AML-193 (cell line): ENCODE data around the gene TELO2.

Source experiments
- DNase-seq, 2 experiments: peaks; one replicate each; lab custom pipeline; 2025; lab: John Stamatoyannopoulos, UW

The TELO2 gene

DNA sequence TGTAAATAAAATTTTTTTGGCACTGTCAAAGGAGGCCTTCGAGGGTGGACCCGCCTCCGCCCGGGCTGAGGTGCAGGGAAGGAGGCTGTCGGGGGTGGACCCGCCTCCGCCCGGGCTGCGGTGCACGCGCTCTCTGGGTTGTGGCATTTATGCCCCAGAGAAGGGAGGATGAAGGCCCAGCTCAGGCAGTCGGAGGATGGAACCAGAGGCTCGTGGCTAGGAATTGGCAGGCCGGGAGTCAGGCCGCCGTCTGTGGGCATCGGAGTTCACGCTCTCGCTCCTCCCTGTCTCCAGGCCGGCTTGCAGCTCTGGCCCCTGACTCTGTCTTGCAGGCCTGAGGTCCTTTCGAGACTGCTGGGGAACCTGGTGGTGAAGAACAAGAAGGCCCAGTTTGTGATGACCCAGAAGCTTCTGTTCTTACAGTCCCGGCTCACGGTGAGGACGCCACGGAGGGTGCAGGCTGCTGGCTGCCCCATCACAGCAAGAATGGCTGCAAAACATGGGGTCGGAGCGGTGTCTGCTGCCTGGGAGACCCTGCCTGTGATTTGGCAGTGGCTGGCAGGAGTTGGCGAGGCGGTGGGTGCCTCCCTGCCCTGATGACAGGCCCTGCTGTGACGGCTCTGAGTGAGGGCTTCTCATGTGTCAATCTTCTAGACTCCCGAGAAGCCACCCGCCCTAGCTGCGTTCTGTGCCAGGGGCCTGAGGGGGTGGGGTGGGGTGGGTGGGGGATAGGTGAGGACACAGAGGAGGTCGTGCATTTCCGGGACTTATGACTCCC is 5.9 kb downstream of the TELO2 start:
- DNase-seq, result no peak

DNA sequence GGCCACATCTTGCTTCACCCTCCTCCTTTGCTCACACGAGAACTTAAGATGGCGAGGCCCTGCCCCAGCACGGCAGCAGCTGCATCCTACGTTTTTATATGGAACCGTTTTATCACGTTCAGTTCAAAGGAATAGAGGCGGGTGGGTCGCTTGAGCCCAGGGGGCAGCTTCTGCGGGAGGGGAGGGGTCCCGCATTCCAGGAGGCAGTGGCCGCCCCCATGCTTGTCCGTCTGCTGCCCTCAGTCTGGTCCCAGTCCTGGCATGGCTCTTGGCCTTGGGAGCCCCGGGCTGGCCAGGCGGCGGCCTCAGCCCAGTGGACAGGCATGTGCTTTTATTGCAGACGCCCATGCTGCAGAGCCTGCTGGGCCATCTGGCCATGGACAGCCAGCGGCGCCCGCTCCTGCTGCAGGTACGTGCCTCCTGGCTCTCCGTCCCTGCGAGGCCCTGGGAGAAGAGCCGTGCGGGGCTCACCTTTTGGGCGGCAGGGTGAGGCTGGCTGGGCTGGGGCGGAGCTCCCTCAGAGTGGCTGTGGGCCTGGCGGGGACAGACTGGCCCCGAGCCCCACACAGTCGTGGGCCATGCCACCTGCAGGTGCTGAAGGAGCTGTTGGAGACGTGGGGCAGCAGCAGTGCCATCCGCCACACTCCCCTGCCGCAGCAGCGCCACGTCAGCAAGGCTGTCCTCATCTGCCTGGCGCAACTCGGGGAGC is 6.8 kb downstream of the TELO2 start:
- no peak for DNase-seq

- no peak for DNase-seq
Observed at GRCh38 chr16:1500465-1501150, 7.4 kb downstream of the TELO2 start.

DNA sequence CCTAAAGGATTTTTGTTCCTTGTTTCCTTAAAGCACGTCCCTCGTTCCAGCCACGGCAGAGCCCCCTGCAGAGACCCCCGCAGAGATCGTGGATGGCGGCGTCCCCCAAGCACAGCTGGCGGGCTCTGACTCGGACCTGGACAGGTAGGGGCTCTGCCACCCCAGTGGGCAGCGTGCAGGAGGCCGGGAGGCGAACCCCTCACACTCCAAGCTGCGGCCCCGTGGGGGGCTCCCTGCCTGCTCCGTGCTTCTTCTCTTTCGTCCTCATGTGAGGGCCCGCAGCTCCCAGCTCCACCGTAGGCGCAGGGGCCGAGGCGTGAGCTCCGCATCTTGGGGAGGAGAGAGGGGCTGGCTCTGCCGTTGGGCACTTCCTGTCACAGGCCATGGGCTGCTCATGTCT is 8.5 kb downstream of the TELO2 start:
- DNase-seq, result no peak

DNA sequence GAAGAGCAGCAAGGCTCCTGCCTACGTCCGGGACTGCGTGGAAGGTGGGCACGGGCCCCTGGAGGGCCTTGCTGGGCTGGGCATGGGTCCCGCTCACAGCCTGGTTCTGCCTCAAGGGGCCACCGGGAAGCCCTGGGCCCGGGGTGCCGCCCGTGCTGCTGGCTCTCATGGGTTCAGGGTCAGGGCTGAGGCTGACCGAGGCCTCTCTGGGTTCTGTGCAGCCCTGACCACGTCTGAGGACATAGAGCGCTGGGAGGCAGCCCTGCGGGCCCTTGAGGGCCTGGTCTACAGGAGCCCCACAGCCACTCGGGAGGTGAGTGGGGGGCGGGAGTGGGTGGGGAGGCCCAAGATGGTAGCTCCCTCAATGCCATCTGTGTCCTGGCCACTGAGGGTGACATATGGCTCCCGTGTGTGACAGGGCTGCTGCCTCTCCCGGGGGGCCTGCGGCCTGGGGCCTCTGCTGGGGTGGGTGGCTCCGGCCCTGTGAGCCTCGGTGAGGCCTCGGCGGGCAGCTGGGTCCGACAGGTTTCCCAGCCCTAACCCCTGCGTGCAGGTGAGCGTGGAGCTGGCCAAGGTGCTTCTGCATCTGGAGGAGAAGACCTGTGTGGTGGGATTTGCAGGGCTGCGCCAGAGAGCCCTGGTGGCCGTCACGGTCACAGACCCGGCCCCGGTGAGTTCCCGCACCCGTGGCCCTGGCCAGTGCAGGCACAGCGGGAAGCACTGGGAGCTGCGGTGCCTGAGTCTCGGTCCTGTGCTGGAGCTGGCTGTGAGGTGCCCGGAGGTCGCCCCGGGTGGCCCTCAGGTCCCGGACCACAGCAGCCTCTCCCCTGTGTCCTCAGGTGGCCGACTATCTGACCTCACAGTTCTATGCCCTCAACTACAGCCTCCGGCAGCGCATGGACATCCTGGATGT is 9.2 kb downstream of the TELO2 start:
- no peak for DNase-seq

DNA sequence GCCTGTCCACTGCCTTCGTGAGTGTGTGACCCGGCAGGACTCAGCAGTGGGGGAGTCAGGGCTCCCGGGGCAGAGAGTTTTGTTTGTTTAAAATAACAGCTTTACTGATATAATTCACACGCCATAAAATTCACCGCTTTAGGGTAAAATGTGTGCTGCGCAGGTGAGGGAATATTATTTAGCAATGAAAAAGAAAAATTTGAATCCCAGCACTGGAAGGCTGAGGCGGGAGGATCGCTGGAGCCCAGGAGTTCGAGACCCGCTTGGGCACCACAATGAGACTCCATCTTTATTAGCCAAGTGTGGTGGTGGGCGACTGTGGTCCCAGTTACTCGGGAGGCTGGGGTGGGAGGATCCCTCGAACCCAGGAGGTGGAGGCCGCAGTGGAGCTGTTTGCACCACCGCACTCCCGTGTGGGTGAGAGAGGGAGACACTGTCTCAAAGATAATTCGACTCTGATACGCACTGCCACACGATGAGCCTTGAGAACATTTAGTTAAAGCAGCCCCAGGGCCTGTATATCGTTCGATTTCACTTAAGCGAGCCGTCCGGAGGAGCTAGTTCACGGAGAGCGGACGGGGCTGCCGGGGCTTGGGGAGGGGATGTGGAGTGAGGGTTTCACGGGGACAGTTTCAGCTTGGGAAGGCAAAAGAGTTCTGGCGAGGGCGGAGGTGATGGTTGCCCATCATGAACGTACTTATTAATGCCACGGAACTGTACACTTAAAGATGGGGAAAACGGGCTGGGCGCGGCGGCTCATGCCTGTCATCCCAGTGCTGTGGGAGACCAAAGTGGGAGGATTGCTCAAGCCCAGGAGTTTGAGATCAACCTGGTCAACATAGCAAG is 10.2 kb downstream of the TELO2 start:
- no peak for DNase-seq

GRCh38 chr16:1505073-1505844 is 12.1 kb downstream of the TELO2 start:
- no peak for DNase-seq

DNA sequence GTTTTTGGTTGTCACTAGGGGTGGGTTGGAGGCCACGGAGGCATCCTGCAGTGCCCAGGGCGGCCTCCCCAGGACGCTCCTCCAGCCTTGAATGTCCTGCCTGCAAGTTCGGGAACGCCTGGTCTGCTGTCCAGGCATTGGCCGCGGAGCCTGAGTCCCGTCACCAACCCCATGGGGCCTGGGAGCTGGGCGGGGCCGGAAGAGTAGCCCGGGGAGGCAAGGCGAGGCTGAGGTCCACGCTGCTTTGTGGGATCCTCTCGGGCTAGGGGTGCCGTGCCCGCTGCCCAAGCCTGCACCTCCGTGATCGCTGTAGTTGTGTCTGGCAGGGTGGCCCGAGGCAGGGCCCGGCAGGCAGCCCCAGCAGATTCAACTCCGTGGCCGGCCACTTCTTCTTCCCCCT is 12.8 kb downstream of the TELO2 start:
- no peak for DNase-seq

GRCh38 chr16:1506494-1507213 is 13.5 kb downstream of the TELO2 start:
- DNase-seq, result no peak

GRCh38 chr16:1508494-1509187 is 15.5 kb downstream of the TELO2 start:
- no peak for DNase-seq

DNA sequence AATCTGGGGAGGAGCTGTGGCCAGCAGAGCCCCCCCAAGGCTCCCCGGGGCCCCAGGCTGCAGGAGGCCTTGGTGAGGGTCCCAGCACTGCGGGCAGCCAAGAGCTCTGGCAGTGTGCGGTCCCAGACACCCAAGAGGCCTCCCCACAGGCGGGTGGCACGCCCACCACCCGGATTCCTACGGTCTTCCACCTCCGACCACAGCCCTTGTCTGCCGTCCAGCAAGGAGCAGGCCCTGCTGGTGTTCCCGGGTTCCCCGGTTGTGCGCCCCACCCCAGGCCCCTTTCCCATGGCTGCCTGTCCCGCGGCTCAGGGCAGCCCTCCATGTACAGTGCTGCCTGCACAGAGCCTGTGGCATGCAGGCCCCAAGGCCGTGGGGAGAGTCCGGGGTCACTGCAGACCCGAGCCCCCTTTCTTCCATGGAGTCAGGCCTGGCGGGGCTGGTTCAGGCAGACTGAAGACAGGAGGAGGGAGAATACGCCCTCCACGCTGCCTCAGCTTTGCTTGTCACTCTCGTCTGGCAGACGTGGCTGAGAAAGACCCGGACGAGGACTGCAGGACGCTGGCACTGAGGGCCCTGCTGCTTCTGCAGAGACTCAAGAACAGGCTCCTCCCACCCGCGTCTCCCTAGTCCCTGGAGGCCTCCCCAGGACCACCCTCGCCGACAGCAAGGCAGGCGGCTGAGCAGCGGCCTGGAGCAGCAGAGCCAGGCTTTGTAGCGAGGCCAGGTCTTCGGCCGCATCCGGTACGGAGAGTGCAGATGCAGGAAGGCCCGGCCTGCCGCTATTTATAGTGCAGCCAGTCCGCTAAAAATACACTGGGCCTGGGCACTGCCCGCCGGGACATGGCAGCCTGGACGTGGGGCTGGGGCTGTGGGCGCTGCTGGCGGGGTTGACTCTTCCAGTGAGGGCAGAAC is 16.4 kb downstream of the TELO2 start:
- no peak for DNase-seq

DNA sequence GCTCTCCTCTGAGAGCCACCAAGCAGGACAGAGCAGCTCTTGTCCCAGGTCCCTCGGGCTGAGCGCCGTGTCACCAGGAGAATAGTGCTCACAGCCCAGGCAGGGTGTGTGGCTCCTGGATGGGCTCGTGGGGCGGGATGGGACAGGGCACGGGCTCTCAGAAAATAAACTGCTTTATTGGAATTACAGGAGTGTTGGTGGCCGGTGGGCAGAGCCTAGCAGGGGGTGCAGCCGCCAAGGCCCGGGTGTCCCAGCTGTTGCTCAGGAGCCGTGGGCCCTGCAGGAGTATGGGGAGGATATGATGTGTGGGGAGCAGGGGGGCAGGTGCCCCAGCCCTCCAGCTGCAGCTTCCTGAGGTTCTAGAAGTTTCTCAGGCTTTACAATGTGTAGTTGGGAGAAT is 17.1 kb downstream of the TELO2 start:
- DNase-seq, result no peak

GRCh38 chr16:1510941-1511351 is 17.8 kb downstream of the TELO2 start:
- no peak for DNase-seq

GRCh38 chr16:1511662-1512569 is 18.8 kb downstream of the TELO2 start:
- no peak for DNase-seq

GRCh38 chr16:1512774-1513173 is 19.6 kb downstream of the TELO2 start:
- no peak for DNase-seq

DNA sequence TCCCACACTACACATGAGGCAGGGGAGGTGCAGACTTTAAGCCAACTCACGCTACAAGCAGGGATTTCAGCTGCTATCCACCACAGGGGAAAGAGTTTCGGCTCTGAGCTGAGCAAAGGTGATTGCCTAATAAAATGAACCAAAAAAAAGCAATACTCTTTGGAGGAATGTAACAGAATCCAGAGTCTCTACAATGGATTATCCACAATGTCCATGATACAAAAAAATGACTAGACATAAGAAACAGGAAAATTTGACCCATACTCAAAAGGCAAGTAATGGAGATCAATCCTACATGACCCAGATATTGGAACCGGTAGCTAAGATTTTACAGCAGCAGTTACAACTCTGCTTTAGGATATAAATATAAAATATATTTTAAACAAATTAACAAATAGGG is 21.3 kb downstream of the TELO2 start:
- DNase-seq, result no peak

GRCh38 chr16:1518626-1519135 is 25.5 kb downstream of the TELO2 start:
- no peak for DNase-seq
